Ureter (tissue), 1 donor: ENCODE data around the gene ITPR1. TPM values are rescaled to one million over a fixed set of nuclear protein-coding genes. Genes with fewer than 3 reads are reported as not detected.

Source experiments
- DNase-seq: peaks from one replicate; pipeline ENCODE4 v3.0.0-alpha.2; 2020; ENCODE audit warnings: low spot score
- total RNA-seq: library from RNA; stranded (reverse); gene quantifications from one replicate; pipeline ENCODE4 v1.2.4, GENCODE V29; 2023
- donor health status: DM: yes; HTN: yes; CAD: no.

The ITPR1 gene
- total RNA-seq, 1 donor from 2014 or later: 98.1 TPM

DNA sequence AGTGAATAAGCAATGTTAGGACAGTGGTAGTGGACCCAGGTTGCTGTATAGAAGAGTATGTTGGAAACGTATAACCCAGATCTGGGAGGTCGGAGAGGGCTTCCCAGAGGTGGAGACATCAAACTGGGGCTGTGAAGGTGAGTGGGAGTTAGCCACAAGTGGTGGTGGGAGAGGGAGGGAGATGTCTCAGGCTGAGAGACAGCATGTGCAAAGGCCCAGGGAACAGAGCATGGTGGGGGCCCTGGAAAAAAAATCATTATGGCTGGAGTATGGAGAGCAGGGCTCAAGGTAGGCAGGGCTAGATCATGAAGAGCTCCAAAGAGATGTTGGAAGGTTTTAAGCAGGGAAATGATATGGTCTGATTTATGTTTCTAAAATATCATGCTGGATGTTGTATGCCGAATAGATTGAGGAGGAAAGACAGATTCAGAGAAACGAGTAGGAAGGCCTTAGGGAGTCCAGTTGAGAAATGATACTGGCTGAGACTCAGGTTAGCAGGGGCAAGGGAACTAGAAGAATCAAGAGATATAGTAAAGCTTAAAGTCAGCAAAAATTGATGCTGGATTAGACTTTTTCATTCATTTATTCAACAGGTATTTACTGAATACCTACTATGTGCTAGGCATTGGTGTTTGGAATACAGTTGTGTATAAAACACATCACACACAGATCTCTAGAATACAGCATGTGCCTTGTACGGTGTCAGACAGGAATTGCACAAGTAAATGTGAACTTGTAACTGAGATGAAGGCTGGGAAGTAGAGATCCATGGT lies 17.0 kb downstream of the ITPR1 start:
- no peak for DNase-seq

DNA sequence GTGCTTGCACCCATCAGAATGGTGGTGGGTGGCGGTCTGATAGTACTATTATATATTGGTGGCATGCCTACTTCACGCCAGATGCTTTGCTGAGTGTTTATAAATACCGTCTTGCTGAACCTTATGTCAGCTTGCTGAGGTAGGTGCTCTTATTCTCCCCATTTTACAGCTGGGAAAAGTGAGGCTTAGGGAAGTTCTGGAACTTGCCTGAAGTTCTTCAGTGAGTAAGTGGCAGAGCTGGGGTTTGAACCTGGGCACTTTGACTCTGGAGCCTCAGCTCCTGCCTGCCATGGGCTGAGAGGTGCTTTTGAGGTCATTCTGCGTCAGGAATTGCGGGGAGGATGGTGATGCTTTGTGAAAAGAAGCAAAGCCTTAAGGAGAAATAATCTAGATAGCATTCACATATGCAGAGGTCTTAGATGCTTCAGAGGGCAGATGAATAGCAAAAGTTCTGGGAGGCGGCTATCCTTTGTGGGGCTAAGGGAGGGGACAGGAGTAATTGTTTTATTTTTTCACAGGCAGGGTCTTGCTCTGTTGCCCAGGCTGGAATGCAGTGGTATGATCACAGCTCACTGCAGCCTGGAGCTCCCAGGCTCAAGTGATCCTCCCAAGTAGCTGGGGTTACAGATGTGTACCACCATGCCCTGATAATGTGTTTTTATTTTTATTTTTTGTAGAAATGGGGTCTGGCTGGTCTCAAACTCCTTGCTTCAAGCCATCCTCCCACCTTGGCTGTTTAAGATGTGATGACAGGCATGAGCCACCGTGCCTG lies 18.5 kb downstream of the ITPR1 start:
- DNase-seq: no peak

DNA sequence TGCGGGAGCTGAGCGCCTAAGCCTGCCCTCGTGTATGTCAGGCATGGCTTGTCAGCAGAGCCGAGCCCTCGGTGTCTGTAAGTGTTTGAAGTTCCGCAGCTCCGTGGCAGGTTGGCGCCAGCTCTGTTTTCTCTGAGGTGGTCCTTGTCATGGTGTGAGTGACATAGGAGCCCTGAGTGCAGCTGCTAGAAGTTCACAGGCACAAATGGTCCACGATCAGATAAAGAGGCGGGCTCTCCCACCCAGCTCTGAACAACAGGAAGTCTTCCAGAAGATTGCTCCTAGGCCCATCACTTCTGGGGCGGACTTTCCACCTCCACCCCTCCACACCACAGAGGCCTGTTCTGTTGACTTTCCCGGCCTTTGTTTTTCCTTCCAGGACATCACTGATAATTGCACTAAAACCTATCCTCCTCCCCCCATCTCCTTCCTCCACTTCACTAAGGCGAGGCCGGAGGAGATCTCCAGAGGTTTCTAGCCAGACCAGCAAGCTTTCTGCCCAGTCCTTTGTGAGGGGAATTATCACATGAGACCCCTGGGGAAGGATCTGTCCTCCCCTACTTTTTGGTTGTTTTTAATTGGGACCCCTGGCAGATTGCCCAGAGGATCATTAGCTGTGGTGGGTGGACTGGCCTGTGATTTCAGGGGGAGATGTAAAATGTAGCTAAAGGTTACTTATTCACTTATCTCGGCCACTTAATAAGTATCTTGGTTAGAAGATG lies 19.9 kb downstream of the ITPR1 start:
- DNase-seq: no peak

DNA sequence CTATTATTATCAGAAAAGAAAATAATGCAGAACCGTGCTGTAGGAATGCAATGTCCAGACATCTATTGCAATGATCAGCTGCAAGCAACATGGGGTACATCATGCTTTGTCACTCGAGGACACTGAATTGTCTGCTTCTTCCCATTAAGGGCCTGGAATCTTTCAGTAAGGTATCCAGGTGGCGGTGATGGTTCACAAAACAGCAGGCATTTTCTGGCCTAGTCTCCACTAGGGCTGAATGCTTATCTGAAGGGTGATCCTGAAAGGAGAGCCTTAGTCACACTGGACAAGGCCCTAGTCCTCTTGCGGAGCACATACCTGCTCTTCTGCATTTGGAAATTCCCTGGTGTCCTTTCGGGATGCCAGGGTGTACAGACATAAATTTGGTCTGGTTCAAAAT lies 21.2 kb downstream of the ITPR1 start:
- no peak for DNase-seq

DNA sequence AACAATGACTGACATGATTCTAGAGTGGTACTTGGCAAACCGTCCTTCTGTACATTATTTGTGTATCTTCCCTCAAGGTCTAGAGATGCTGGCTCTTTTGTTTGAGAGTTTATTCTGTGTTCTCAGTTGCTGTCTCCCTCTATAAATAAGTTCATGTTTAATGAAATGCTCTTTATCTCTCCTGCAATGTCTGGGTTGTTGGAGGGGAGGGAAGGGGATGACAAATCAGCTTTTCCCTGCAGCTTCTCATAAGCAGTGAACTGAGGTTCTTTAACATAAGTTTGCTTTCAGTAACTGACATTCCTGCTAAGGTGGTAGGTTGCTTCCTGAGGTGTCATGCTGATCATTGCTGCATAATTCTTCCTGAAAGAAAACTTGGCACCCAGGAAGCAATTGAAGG lies 21.8 kb downstream of the ITPR1 start:
- no peak for DNase-seq

DNA sequence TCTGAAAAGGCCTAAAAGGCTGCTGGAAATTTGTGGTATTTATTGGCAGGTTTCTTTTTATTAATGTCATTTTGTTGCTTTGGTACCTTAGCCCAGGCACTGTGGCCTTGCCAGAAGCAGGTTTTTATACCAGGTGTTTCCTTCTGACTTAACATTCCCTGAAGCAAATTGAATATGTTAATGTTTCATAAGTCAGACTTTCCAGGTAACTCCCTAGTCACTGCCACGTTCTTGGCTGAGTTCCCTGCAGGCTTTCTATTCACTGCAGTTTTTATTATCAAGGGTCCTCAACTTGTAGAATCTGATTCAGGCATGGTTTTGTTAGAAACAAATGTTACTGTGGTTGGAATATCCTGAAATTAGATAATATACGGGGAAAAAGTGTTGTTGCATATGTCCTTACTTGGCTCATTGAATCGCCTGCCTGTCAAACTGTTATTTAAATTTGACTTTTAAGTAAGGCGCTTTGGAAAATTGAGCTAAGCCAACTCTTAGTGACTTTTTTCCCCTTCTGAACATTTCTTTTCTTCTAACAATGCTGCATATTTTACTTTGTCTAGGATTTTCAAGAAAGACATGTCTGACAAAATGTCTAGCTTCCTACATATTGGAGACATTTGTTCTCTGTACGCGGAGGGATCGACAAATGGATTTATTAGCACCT lies 22.9 kb downstream of the ITPR1 start:
- DNase-seq: no peak

DNA sequence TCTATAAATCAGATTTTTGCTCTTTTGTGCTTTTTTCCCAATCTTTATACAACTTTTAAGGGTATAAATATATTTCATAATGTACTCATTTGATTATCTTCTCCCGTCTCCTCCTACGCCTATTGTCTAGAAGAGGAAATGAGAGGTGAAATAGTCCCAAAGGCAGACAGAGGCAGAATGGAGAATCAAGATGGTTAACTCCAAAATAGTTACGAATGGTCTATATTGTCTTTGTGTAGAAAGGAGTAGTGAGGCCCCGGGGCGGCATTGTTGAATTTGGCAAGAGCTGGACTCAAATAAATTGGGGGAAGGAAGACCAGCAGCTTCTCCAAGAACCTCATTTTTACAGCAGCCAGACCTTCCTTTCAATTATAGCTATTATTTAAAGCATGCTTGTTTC lies 23.9 kb downstream of the ITPR1 start:
- no peak for DNase-seq

DNA sequence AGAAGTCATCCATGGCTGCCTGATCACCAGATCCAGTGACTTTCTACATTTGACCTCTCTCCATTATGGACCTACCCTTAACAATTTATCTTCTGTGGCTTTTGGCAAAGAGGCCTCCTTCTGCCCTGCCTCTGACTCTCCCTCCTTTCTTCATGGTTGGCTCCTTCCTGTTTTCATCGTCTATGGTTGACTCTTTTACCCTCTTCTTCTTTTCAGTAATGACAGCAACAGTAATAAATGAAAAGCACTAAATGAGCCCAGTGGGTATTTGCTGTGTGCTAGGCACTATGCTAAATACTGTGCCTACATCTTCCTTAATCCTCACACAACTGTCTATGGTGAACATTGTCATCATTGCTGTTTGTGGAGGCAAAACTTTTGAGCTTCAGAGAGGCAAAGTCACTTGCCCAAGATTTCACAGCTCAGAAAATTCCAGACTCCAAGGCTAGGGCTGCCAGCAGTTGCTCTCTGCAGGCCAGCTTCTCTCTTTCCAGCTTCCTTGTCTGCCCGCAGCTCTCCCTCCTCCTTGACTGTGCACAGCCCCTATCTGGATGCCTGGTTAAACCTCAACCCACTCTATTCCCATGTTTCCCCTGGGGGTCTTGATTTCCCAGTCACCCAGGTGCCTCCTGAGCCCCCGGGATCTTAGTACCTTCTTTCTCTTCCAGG lies 24.6 kb downstream of the ITPR1 start:
- DNase-seq: no peak

DNA sequence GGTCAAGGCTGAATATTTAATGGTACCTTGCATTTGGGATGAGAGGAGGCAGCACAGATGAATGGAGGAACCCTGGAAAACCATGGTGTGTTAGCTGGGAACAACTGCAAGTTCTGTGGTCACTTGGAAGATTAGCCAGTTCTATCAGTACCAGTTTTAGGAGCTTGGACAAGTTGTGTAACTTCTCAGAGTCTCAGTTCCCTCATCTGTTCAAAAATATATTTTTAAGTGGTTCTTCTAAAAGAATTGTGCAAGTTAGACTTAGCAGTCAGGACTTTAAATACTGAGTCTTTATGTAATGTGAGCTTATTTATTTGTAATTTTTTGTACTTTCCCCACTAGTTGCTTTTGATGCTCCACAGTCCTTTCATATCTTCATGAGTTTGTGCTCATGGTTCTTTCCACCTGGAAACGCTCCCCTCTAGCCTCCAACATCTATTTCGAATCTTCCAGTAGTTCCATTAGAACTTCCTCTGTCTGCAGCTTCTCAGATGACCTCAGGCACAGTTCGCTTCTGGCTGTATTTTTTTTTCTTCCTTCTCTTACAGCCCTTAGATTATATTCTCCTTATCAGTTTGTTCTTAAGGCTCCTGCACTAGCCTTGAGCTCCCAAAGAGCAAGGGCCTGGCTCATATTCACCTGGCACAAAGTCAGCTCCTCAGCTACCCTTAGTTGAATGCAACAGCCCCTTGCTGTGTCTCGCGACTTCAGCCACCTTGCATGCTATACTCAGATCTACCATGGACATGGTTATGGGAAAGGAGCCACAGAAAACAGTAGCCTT lies 27.1 kb downstream of the ITPR1 start:
- DNase-seq: no peak

DNA sequence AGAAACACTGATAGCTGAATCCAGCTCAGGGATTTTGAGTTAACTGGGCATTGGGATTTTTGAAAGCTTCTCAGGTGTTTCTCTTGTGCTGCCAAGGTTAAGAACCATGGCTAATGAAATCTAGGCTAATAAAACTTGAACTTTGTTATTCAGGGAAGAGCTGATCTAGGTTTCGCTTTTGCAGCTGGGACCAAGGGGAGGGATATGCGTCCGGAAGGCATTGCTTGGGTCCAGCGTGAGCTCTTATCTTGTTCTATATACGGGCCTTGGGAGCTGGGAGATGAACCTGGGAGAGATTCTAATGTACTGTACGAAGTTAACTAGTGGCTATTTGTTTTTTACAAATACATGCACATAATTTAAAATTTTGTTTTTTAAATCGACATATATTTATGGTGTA lies 29.8 kb downstream of the ITPR1 start:
- no peak for DNase-seq

DNA sequence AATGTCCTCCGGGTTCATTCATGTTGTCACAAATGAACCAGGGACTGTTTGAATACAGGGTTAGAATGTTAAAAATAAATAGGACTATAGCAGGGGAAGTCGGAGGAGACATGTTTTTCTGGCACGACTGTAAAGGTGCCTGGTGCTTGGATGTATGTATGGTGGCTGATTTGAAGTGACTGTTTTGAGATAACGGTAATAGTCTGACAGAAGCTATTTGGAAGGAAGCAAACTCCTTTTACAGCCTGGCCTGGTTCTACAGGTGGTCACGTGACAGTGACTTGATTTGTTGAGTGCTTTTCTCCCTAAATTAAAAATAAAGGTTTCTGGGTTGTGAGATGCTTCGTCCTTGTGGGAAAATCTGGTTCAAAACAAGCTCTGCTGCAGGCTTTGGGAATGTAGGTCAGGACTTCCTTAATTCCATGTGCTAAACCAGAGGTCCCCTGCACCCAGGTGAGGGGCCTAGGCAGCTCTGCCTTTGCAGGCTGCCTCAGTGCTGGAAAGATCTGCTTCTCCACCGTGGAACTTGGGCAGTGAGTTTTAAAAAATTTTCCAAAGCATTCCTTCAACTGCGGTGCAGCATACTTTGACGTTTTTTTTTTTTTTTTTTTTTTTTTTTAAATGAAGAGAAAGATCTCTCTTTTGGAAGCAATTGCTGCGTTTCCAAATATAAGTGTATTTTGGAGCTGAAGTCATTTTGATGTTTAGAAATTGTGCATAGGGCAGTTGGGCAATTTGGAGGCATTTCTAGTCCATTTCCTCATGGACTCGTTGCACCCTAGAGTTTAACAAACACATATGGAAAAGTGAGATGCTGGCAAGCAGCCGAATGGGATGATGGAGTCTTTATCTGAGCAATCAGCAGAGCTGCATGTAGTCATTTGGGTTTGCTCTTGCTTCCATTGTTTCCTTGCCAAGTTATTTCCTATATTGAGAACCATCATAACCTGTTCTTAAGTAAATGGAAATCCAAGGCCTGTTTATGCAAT lies 30.9 kb downstream of the ITPR1 start:
- DNase-seq: no peak

DNA sequence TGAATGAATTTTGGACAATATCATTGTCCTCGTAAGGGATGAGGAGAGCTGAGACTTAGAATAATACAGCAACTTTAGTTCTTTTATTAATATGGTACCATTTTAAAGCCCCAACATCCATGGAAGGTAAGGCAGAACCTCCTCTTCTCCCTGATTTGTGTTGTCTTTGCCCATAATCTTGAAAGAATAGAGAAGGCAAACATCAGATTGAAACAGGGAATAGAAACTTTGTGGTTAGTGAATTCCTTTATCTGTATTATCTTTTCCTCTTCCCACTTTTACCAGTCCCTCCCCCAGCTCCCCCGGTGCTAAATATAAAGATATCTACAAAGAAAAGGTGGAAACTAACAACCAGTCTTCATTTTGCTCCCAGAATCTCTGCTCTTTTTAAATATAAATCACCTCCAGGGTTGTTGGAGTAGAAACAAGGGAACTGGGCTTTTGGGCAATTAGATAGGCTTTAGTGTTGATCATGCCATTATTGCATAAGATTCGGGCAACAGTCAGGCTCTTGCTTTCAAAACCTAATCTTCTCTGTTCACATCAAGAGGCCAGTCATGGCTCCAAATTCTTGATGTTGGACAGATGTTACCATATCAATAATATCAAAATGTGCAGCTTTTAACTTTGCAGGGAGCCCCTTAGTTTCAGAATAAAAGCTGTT lies 32.5 kb downstream of the ITPR1 start:
- no peak for DNase-seq

DNA sequence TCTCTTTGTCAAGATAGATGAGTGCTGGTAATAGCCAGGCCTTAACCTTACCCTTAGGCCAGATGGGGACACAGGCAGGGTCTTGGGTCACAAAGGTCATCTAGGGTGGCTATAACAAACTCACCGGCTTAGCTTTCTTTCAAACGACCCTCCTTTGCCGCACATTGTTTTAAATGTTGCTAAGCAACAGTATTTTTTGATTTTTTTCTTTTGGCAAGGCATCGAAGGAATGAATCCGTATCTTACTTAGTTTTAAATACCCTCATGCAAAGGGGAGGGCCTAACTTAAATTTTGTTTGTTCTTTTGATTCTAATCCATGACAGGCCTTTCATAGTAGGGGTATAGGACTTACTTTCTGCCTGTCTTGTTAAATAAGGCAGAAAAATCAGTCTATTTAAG lies 35.2 kb downstream of the ITPR1 start:
- DNase-seq: no peak

DNA sequence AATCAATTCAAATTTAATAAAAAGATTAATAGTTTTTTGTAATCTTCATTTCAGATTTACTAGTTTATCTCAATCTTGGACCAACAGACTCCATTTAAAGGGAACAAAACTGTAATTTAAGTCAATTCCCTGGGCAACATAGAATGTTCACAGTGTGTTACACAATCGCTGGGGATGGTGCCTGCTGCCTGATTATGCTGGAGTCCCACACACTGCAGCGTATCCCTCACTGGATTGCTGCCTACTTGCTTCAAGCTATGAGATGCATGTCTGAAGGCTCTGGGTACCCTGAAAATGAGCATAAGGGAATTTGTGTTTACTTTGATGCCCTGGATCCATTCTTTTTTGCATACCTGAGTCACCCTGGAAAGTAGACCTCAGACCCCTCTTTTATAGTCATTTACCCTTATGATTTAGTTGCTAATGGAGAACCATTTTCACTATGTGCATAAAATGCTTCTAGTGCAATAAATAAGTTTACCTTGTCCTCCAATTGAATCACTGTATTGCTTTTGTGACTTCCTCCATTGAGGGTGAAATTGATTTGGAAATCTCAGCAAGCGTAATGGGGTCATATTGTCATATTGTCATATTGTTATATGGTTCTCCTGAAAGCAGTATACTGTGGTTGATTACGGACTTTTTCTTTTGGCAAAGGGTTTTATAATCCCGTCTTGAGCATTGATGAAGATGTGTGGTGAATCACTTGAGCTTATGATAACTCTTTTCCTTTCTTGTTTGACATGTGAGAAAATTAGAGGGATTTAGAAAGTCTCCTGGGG lies 35.9 kb downstream of the ITPR1 start:
- no peak for DNase-seq

DNA sequence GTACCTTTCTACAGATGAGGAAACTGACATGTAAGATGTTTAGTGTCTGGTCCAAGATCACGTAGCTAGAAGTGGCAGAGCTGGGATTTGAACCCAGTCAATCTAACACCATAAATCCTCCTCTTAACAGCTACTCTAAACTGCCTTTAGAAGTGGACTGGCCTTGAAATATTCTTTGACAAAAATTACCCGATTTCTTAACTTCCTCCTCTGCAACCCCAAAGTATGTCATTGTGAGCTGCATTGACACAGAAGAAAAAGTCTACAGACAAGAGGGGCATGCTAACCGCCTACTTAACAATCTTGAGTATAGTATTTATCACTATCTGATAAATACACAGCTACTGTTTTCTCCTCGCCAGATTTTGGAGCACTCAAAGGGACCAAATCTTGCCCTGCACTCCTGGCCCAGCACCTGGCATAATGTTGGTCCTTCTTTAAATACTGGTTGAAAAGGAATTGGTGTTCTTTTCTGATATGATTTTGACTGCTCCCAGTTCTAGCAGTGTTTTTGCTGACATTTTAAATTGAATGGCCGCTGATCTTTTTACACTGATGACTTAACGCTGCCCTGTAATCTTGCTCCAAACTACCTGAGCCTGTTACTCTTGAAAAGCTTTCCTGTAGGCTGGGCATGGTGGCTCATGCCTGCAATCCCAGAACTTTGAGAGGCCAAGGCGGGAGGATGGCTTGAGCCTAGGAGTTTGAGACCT lies 36.9 kb downstream of the ITPR1 start:
- no peak for DNase-seq

DNA sequence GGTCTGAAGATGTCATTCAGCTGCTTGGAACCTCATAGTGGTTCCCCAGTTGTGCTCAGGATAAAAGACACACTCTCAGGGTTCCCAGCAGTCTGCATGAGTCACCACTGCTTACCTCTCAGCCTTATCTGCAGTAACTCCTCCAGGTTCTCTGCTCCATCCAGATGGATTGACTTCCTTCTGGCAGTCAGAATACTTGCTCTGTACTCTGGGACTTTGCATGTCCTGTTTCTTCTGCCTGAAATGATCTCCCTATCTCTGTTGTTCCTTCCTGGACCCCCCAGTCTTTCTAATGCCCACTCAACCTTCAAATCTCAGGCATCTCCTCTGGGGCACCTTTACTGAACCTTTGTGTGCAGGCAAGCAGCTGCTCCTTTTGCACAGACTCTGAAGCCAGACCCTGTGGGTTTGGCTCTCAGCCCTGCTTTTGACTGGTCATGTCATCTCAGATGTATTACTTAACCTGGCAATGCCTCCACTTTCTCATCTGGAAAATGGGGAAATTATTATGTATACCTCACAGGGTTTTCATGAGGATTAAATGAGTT lies 38.4 kb downstream of the ITPR1 start:
- no peak for DNase-seq

DNA sequence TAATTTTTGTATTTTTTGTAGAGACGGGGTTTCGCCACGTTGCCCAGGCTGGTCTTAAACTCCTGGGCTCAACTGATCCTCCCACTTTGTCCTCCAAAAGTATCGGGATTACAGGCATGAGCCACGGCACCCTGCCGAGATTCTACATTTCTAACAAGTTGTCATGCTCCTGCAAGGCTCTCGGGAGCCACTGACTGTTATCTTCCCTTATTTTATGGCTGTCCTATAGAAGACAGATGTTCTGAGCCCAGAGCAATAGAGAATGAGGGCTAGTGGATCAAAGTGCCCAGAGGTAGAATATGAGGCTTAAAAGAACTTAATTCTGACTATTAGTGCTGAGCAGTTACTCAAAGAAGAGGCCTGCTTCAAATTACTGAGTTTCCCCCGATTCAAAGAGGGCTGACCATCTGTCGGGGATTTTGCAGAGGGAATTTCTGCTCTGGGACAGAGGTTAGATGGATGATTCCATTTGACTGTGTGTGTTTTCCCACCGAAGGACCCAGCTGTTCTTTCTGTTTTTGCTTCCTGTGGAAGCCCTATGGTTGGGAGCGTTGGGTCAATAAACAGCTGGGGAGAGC lies 39.5 kb downstream of the ITPR1 start:
- no peak for DNase-seq
